IMR-90 (cell line): ENCODE measurements around the gene CA7. TPM values are rescaled to one million over a fixed set of nuclear protein-coding genes. Genes with fewer than 3 reads are reported as not detected.
"Not testable (repeated sequence)": the region's sequence is repeated elsewhere in the genome, so short reads cannot be mapped to it uniquely, and the experiment has no call there.

Experiments
- ATAC-seq: fragments of 200-7000 bp; cut with Tn5 transposase; 2 replicates; pipeline ENCODE4 v1.9.1; 2020; ENCODE audit warnings: low read depth, mild to moderate bottlenecking, moderate library complexity
- BruUV-seq: library from RNA; stranded (reverse); fragments of 400-500 nt; replicated peaks from 2 replicates; lab custom pipeline; 2021; lab: Mats Ljungman, UMichigan
- CTCF ChIA-PET: fragments of 300-600 bp; formaldehyde crosslinking; extraction: SDS; loops from one replicate; lab custom pipeline; 2021; ENCODE audit warnings: antibody characterized with exemption; lab: Yijun Ruan, JAX
- POLR2A ChIA-PET: fragments of 300-600 bp; sonication (Branson Sonifier 250); formaldehyde crosslinking; loops from one replicate; lab custom pipeline; 2022; ENCODE audit warnings: antibody characterized with exemption; ENCODE audit not compliant: unreplicated experiment; lab: Charles Lee
- DNase-seq: peaks from one replicate; pipeline ENCODE4 v3.0.0; 2013
- H2AFZ ChIP-seq: replicated peaks from 2 replicates; pipeline ENCODE3; 2013; ENCODE audit warnings: low read length, mild to moderate bottlenecking; ENCODE audit not compliant: poor library complexity
- H2AK5ac ChIP-seq: 2 replicates; pipeline ENCODE4 v1.6.1; 2013; ENCODE audit warnings: low read depth, low read length, inconsistent platforms
- H2AK9ac ChIP-seq: replicated peaks from 2 replicates; pipeline ENCODE3; 2013; ENCODE audit warnings: mild to moderate bottlenecking, low read depth, low read length, moderate library complexity; ENCODE audit not compliant: poor library complexity
- H2BK120ac ChIP-seq: 2 replicates; pipeline ENCODE4 v1.6.1; 2013; ENCODE audit warnings: low read depth, low read length, inconsistent platforms
- H2BK15ac ChIP-seq: 3 replicates; pipeline ENCODE4 v1.6.1; 2013; ENCODE audit warnings: low read depth, low read length, inconsistent platforms
- H2BK20ac ChIP-seq: 2 replicates; pipeline ENCODE4 v1.6.1; 2013; ENCODE audit warnings: low read depth, mild to moderate bottlenecking, inconsistent platforms, low read length, moderate library complexity
- H2BK5ac ChIP-seq: 2 replicates; pipeline ENCODE4 v1.6.1; 2013; ENCODE audit warnings: mild to moderate bottlenecking, low read depth, low read length, inconsistent platforms; ENCODE audit not compliant: poor library complexity, severe bottlenecking
- H3K14ac ChIP-seq: replicated peaks from 2 replicates; pipeline ENCODE4 v1.6.1; 2013; ENCODE audit warnings: low read depth, low read length, inconsistent platforms
- H3K18ac ChIP-seq: 2 replicates; pipeline ENCODE4 v1.6.1; 2013; ENCODE audit warnings: low read depth, low read length, control low read depth
- H3K23ac ChIP-seq: 2 replicates; pipeline ENCODE4 v1.6.1; 2013; ENCODE audit warnings: low read depth, low read length, inconsistent platforms
- H3K27ac ChIP-seq: 2 replicates; pipeline ENCODE4 v1.5.1; 2013; ENCODE audit warnings: mild to moderate bottlenecking, control low read depth, low read length; ENCODE audit not compliant: insufficient read depth
- H3K27me3 ChIP-seq: 2 replicates; pipeline ENCODE4 v1.6.1; 2013; ENCODE audit warnings: low read length; ENCODE audit not compliant: control insufficient read depth, insufficient read depth
- H3K36me3 ChIP-seq: 2 replicates; pipeline ENCODE4 v1.6.1; 2013; ENCODE audit warnings: low read length, mixed read lengths; ENCODE audit not compliant: control insufficient read depth, insufficient read depth
- H3K4ac ChIP-seq: 2 replicates; pipeline ENCODE4 v1.6.1; 2013; ENCODE audit warnings: low read depth, low read length, inconsistent platforms
- H3K4me1 ChIP-seq: 2 replicates; pipeline ENCODE4 v1.6.1; 2013; ENCODE audit warnings: low read length, mixed read lengths; ENCODE audit not compliant: control insufficient read depth, insufficient read depth
- H3K4me2 ChIP-seq: 2 replicates; pipeline ENCODE4 v1.6.1; 2013; ENCODE audit warnings: low read depth, mild to moderate bottlenecking, control low read depth, low read length, moderate library complexity
- H3K4me3 ChIP-seq: 2 replicates; pipeline ENCODE4 v1.5.1; 2013; ENCODE audit warnings: low read depth, mild to moderate bottlenecking, control low read depth, low read length, moderate library complexity; ENCODE audit not compliant: insufficient read depth
- H3K56ac ChIP-seq: 2 replicates; pipeline ENCODE4 v1.6.1; 2013; ENCODE audit warnings: low read length, inconsistent platforms; ENCODE audit not compliant: insufficient read depth; ENCODE audit errors: extremely low read depth
- H3K79me1 ChIP-seq, 2 experiments: 2 replicates each; pipeline ENCODE4 v1.6.1; 2013; ENCODE audit warnings: low read length in 2 of 2, inconsistent platforms in 1 of 2, low read depth in 1 of 2
- H3K9ac ChIP-seq: 2 replicates; pipeline ENCODE4 v1.6.1; 2013; ENCODE audit warnings: low read depth, low read length, control low read depth
- H3K9me1 ChIP-seq: 2 replicates; pipeline ENCODE4 v1.6.1; 2013; ENCODE audit warnings: low read length, inconsistent platforms; ENCODE audit not compliant: insufficient read depth
- H3K9me3 ChIP-seq: 2 replicates; pipeline ENCODE4 v1.6.1; 2013; ENCODE audit warnings: low read length; ENCODE audit not compliant: control insufficient read depth, insufficient read depth
- H4K20me1 ChIP-seq: 2 replicates; pipeline ENCODE4 v1.6.1; 2013; ENCODE audit warnings: low read length, inconsistent platforms; ENCODE audit not compliant: insufficient read depth
- H4K5ac ChIP-seq: 2 replicates; pipeline ENCODE4 v1.6.1; 2013; ENCODE audit warnings: mild to moderate bottlenecking, low read depth, low read length, control low read depth
- H4K8ac ChIP-seq, 2 experiments: 2 replicates each; pipeline ENCODE4 v1.6.1; 2013; ENCODE audit warnings: low read depth in 2 of 2, low read length in 2 of 2, control low read depth in 1 of 2, inconsistent platforms in 1 of 2
- H4K91ac ChIP-seq: 2 replicates; pipeline ENCODE4 v1.6.1; 2013; ENCODE audit warnings: low read depth, low read length, inconsistent platforms; ENCODE audit not compliant: insufficient read depth
- WGBS, 2 experiments: methylation state at CpG; one replicate each; pipeline versions ENCODE4 v1.1.5 to v1.1.7; 2013; ENCODE audit warnings: missing lambda C conversion rate in 2 of 2; ENCODE audit not compliant: insufficient read length in 1 of 2; ENCODE audit errors: extremely low coverage in 2 of 2; 5-methylcytosine and 5-hydroxymethylcytosine counted together
- dilution Hi-C: fragments of 300-500 bp; cut with HindIII; formaldehyde crosslinking; loops from one replicate; pipeline ENCODE4 v1.14.3; 2018; ENCODE audit warnings: low sequenced_read_pairs; ENCODE audit not compliant: unreplicated experiment
- in situ Hi-C: fragments of 300-500 bp; cut with MboI; formaldehyde crosslinking; loops from 3 replicates; pipeline ENCODE4 v1.14.3; 2019; ENCODE audit warnings: low sequenced_read_pairs, inconsistent platforms, mixed read lengths
- intact Hi-C: fragments of 100-400 bp; cut with micrococcal nuclease; formaldehyde crosslinking; loops from 2 replicates; pipeline ENCODE4 v1.10.0; 2022
- polyA plus RNA-seq, 3 experiments: library from polyadenylated mRNA; depleted of rRNA; stranded (reverse); fragments of >200 nt; gene quantifications; 2 replicates each; pipeline ENCODE4 v1.2.3, GENCODE V29; 2012; ENCODE audit warnings: low replicate concordance in 1 of 3
- total RNA-seq: library from RNA; depleted of rRNA; stranded (reverse); fragments of >200 nt; gene quantifications from 2 replicates; pipeline ENCODE4 v1.2.3, GENCODE V29; 2012

CA7 gene
- total and polyA plus RNA-seq, 2 of the 4 experiments (the other 2 are of a cell fraction) = not detected

- H3K4me2 ChIP-seq, H2AK5ac ChIP-seq, H2AK9ac ChIP-seq, H3K79me1 ChIP-seq, H3K36me3 ChIP-seq, H3K14ac ChIP-seq, H2AFZ ChIP-seq, H4K5ac ChIP-seq, H2BK20ac ChIP-seq, H3K56ac ChIP-seq, H3K27ac ChIP-seq, H3K23ac ChIP-seq, POLR2A ChIA-PET, DNase-seq, H4K8ac ChIP-seq, H3K4ac ChIP-seq, H3K18ac ChIP-seq, dilution Hi-C loops, H2BK120ac ChIP-seq, H2BK5ac ChIP-seq, BruUV-seq, H3K9ac ChIP-seq, H3K9me3 ChIP-seq, H2BK15ac ChIP-seq, H4K20me1 ChIP-seq, H3K27me3 ChIP-seq, ATAC-seq, H4K91ac ChIP-seq, H3K4me3 ChIP-seq: not testable (repeated sequence)
- Histone ChIP-seq H3K4me1 (peaks cover 29% of the 10 kb centered on the region), H3K9me1 (peaks cover 27% of the 10 kb centered on the region)
- intact Hi-C loops = loop anchor here (10.0 kb wide), 1 partner anchor 258 kb away; the partner anchor contains the start of genes B3GNT9, FBXL8 and TRADD
- in situ Hi-C loops = loop anchor here (5.0 kb wide), 1 partner anchor 36 kb away; the partner anchor contains the start of gene CIAO2B
- 86% methylated on average over 3 of the region's 5 CpGs; no CpG with 5 or more reads in 1 of the 2 experiments for WGBS, 2 experiments
- CTCF ChIA-PET = interaction anchor here (0.6 kb wide), 1 partner anchor 115 kb away, joined by 3 read pairs; no protein-coding TSS in a partner anchor
Measured at GRCh38 chr16:66896682-66897081, 52.5 kb downstream of the CA7 start.
